HEK293 (cell line): ENCODE data around the gene LRRC8C.

Source experiments
- CTCF ChIP-seq: fragments of 450-650 bp; formaldehyde crosslinking; IDR thresholded peaks from 2 replicates; pipeline ENCODE4 v1.5.1; 2016; ENCODE audit warnings: missing biosample characterization, missing genetic modification characterization
- MYNN ChIP-seq: fragments of 450-650 bp; formaldehyde crosslinking; IDR thresholded peaks from 2 replicates; pipeline ENCODE4 v1.5.1; 2016; ENCODE audit warnings: missing biosample characterization, missing genetic modification characterization, borderline replicate concordance
- RBAK ChIP-seq: fragments of 450-650 bp; formaldehyde crosslinking; IDR thresholded peaks from 2 replicates; pipeline ENCODE4 v1.5.1; 2016; ENCODE audit warnings: missing biosample characterization, missing genetic modification characterization
- YY1 ChIP-seq: fragments of 450-650 bp; formaldehyde crosslinking; IDR thresholded peaks from 2 replicates; pipeline ENCODE4 v1.5.1; 2018; ENCODE audit warnings: missing biosample characterization, missing genetic modification characterization
- ZBTB21 ChIP-seq: fragments of 450-650 bp; formaldehyde crosslinking; IDR thresholded peaks from 2 replicates; pipeline ENCODE4 v1.5.1; 2017; ENCODE audit warnings: missing biosample characterization, missing genetic modification characterization
- ZFP41 ChIP-seq: fragments of 450-650 bp; formaldehyde crosslinking; IDR thresholded peaks from 2 replicates; pipeline ENCODE4 v1.5.1; 2016; ENCODE audit warnings: missing biosample characterization, missing genetic modification characterization, borderline replicate concordance
- ZNF132 ChIP-seq: fragments of 450-650 bp; formaldehyde crosslinking; IDR thresholded peaks from 2 replicates; pipeline ENCODE4 v1.5.1; 2017; ENCODE audit warnings: missing biosample characterization, missing genetic modification characterization, borderline replicate concordance
- ZNF174 ChIP-seq: fragments of 450-650 bp; formaldehyde crosslinking; IDR thresholded peaks from 2 replicates; pipeline ENCODE4 v1.5.0; 2017; ENCODE audit warnings: missing biosample characterization, mild to moderate bottlenecking, missing genetic modification characterization
- ZNF24 ChIP-seq: fragments of 450-650 bp; formaldehyde crosslinking; IDR thresholded peaks from 2 replicates; pipeline ENCODE4 v1.5.1; 2016; ENCODE audit warnings: missing biosample characterization, missing genetic modification characterization
- ZNF621 ChIP-seq: fragments of 450-650 bp; formaldehyde crosslinking; IDR thresholded peaks from 2 replicates; pipeline ENCODE4 v1.5.1; 2017; ENCODE audit warnings: missing biosample characterization, missing genetic modification characterization
- ZNF707 ChIP-seq: fragments of 450-650 bp; formaldehyde crosslinking; IDR thresholded peaks from 2 replicates; pipeline ENCODE4 v1.5.1; 2016; ENCODE audit warnings: missing biosample characterization, missing genetic modification characterization

- TF ChIP-seq CTCF (tag by site-specific recombination) (no peak), MYNN (tag by site-specific recombination) (no peak), ZNF621 (tag by site-specific recombination) (no peak), ZNF707 (tag by site-specific recombination) (no peak), ZBTB21 (no peak), ZNF174 (tag by site-specific recombination) (no peak), ZNF24 (tag by site-specific recombination) (no peak), RBAK (tag by site-specific recombination) (no peak), YY1 (tag by site-specific recombination) (no peak), ZFP41 (tag by site-specific recombination) (no peak), ZNF132 (tag by site-specific recombination) (no peak)
These were observed 28.5 kb upstream of the LRRC8C start for GRCh38 chr1:89604414-89604735.
